Coronary artery (tissue), 2 donors: Measurements from ENCODE around the gene REC114.
"Not testable (repeated sequence)": the region's sequence is repeated elsewhere in the genome, so short reads cannot be mapped to it uniquely, and the experiment has no call there.

Source experiments
- DNase-seq: peaks from one replicate; pipeline ENCODE4 v3.0.0-alpha.2; 2017; ENCODE audit warnings: low spot score
- H3K27ac ChIP-seq, 2 donors: fragments of 200-600 bp; sonication (generic); one replicate each; pipeline ENCODE4 v1.5.1; 2016 to 2019
- H3K4me3 ChIP-seq: fragments of 200-600 bp; sonication (generic); 2 replicates; pipeline ENCODE4 v1.5.1; 2016; ENCODE audit warnings: mild to moderate bottlenecking, moderate library complexity
- CTCF ChIP-seq: fragments of 200-600 bp; sonication (generic); IDR thresholded peaks from one replicate; pipeline ENCODE4 v1.5.1; 2019; ENCODE audit warnings: antibody characterized with exemption

The REC114 gene

GRCh38 chr15:73569361-73569760 lies 126.4 kb downstream of the REC114 start:
- DNase-seq, result no peak
- H3K27ac ChIP-seq, result no peak overlapping the region
- H3K4me3 ChIP-seq, result no peak overlapping the region
- no peak for TF ChIP-seq CTCF

- no peak for TF ChIP-seq CTCF
- no peak for DNase-seq
- H3K27ac ChIP-seq, result no peak overlapping the region
- no peak overlapping the region for H3K4me3 ChIP-seq
These were observed 127.5 kb downstream of the REC114 start for GRCh38 chr15:73570355-73571032.

GRCh38 chr15:73571346-73571745 lies 128.4 kb downstream of the REC114 start:
- no peak for DNase-seq
- Histone ChIP-seq H3K27ac (no peak overlapping the region), H3K4me3 (no peak overlapping the region)
- TF ChIP-seq CTCF, result no peak

GRCh38 chr15:73572296-73572695 lies 129.3 kb downstream of the REC114 start:
- no peak for TF ChIP-seq CTCF
- H3K27ac ChIP-seq, result no peak overlapping the region
- no peak overlapping the region for H3K4me3 ChIP-seq
- no peak for DNase-seq

- H3K4me3 ChIP-seq, result no peak overlapping the region
- H3K27ac ChIP-seq, result no peak overlapping the region
- no peak for DNase-seq
- TF ChIP-seq CTCF, result no peak
These were observed 130.1 kb downstream of the REC114 start for GRCh38 chr15:73573037-73573436.

GRCh38 chr15:73573572-73573971 lies 130.6 kb downstream of the REC114 start:
- H3K4me3 ChIP-seq, result no peak overlapping the region
- no peak for DNase-seq
- TF ChIP-seq CTCF, result no peak
- no peak overlapping the region for H3K27ac ChIP-seq

- TF ChIP-seq CTCF, result no peak
- no peak overlapping the region for H3K4me3 ChIP-seq
- no peak overlapping the region for H3K27ac ChIP-seq
- no peak for DNase-seq
These were observed 132.8 kb downstream of the REC114 start for GRCh38 chr15:73575636-73576247.

- H3K4me3 ChIP-seq, H3K27ac ChIP-seq, DNase-seq: not testable (repeated sequence)
These were observed 134.6 kb downstream of the REC114 start for GRCh38 chr15:73577593-73577992.
